Measurements from ENCODE around the gene DCTN4.

DNA sequence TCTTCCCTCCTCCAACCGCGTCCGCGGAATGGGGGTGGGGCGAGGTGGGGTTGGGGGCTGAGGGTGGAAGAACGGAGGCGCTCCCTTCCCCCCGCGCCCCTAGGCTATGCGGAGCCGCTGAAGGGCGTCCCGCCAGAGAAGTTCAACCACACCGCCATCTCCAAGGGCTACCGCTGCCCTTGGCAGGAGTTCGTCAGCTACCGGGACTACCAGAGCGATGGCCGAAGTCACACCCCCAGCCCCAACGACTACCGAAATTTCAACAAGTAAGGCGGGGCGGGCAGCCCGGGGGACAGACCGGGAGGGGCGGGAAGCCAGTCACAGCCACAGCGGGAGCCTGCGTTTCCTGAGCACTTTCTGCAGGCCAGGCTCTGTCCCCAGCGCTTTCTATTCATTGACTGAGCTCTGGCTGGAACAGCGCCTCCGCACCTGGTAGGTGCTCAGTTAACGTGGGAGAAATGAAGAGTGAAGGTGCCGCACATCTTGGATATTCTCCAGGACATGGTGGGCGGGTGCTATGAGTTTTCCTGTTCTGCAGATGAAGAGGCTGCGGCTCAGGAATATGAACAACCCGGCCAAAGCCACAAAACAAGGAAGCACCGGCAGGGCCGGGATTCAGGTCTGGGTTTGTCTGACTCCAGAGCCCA lies 86.5 kb downstream of the DCTN4 start:
- TF ChIP-seq CTCF (conservative IDR thresholded peaks at IDR 0.05; ENCODE audit: low read depth, low read length) (no peak), EZH2 (IDR thresholded peaks at IDR 0.05; ENCODE audit: borderline replicate concordance, low read depth, low read length, poor library complexity, severe bottlenecking) (no peak)

Data from A673 (cell line).